ENCODE measurements around the gene ARSJ.
"Not testable (repeated sequence)": the region's sequence is repeated elsewhere in the genome, so short reads cannot be mapped to it uniquely, and the experiment has no call there.

ARSJ gene

DNA sequence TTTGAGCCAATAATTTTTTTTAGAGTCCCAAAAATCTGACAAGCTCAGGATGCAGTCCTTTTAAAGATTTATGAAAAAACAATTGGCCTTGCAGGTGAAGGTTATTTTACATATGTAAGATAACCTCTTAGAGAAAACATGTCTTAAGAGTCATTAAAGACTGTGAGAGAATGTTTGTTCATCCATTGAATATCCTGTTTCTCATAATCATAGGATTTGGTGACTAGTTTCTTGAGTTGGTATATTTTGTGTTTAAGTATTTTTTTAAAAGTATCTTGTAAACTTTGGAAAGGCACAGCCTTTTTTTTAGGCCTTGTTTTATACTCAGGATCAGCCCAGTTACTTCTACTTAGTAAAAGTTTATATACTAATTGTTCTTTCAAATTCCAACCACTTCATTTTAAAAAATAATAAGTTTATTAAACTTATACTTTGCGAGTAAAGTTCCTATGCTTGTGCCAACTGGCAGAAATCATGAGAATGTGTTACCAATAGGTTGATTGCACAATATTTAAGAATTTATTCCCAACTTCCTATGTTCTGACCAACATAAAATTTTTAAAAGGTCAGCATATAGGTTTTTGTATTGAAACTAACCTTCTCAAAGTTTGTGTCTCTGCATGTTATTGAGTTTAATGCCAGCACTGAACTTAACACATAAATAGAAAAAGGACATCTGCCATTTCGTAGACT is 40.0 kb upstream of the ARSJ start:
- H3K79me2 ChIP-seq (ENCODE audit: control insufficient read depth, low read length) = no peaks in the 10 kb centered on the region
- no peaks in the 10 kb centered on the region for H3K4me1 ChIP-seq (ENCODE audit: control insufficient read depth, low read length)
- no peak overlapping the region for H3K4me2 ChIP-seq (ENCODE audit: low read length)
- H3F3A ChIP-seq (ENCODE audit: control insufficient read depth, insufficient read depth) = no peaks in the 10 kb centered on the region
- H4K20me1 ChIP-seq (ENCODE audit: control insufficient read depth, insufficient read depth, low read depth, low read length) = no peaks in the 10 kb centered on the region
- no peaks in the 10 kb centered on the region for H3K9me2 ChIP-seq (replicated peaks; ENCODE audit: control insufficient read depth, low read length)
- TF ChIP-seq CTCF (IDR thresholded peaks at IDR 0.05; ENCODE audit: low read depth, low read length, poor library complexity, severe bottlenecking) (no peak), EZH2phosphoT487 (IDR thresholded peaks at IDR 0.05; ENCODE audit: borderline replicate concordance, low read length) (no peak)
- H3K27ac ChIP-seq (ENCODE audit: low read depth, low read length) = no peak overlapping the region
- H3K27me3 ChIP-seq (ENCODE audit: control insufficient read depth, low read length) = peaks cover 3% of the 10 kb centered on the region; the same call in 1 of the 2 replicates
- no peaks in the 10 kb centered on the region for H3K9me3 ChIP-seq (ENCODE audit: control insufficient read depth, insufficient read depth, low read length)
- H3K36me3 ChIP-seq (ENCODE audit: control insufficient read depth, low read length) = no peaks in the 10 kb centered on the region
- H3K4me3 ChIP-seq (ENCODE audit: low read length) = no peak overlapping the region

DNA sequence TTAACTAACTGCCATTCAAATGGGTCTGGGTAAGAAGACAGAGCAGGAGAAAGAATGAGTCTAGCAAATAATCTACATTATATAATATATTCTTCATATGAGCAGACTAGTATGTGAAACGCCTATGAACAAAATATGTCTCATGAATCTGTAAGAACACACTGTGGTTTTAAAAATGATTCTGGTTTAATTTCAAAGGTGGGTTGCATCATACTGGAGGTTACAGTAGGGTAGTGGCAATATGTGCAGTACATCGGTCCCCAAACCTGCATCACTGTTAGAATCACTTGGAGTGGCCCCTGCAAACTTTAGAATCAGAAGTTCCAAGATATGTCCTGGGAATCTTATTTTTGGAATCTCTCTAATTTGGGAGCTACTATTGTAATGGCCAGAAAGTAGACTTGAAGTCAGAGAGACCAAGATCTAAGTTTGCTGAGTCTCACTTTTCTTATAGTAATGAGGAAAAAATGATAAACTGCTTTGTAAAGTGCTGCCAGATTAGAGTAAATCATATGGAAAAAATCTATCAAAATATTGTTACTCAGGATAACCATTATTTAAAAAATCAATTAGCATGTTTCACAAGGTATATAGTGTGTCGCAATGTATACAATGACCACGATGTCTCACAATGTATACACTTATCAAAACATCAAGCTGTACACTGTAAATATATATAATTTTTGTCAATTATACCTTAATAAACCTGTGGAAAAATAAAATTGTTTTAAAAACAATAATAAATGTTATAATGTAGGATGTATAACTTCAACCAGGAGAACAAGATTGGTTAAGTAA is 37.9 kb upstream of the ARSJ start:
- no peak overlapping the region for H3K27ac ChIP-seq (ENCODE audit: low read depth, low read length)
- TF ChIP-seq CTCF (IDR thresholded peaks at IDR 0.05; ENCODE audit: low read depth, low read length, poor library complexity, severe bottlenecking) (no peak), EZH2phosphoT487 (IDR thresholded peaks at IDR 0.05; ENCODE audit: borderline replicate concordance, low read length) (no peak)
- H3K36me3 ChIP-seq (ENCODE audit: control insufficient read depth, low read length) = no peaks in the 10 kb centered on the region
- H3K4me2 ChIP-seq (ENCODE audit: low read length) = no peak overlapping the region
- H3K27me3 ChIP-seq (ENCODE audit: control insufficient read depth, low read length) = peaks cover 3% of the 10 kb centered on the region; the same call in 1 of the 2 replicates
- H3K9me3 ChIP-seq (ENCODE audit: control insufficient read depth, insufficient read depth, low read length) = no peaks in the 10 kb centered on the region
- no peaks in the 10 kb centered on the region for H4K20me1 ChIP-seq (ENCODE audit: control insufficient read depth, insufficient read depth, low read depth, low read length)
- no peaks in the 10 kb centered on the region for H3K9me2 ChIP-seq (replicated peaks; ENCODE audit: control insufficient read depth, low read length)
- H3K4me1 ChIP-seq (ENCODE audit: control insufficient read depth, low read length) = no peaks in the 10 kb centered on the region
- no peaks in the 10 kb centered on the region for H3K79me2 ChIP-seq (ENCODE audit: control insufficient read depth, low read length)
- no peaks in the 10 kb centered on the region for H3F3A ChIP-seq (ENCODE audit: control insufficient read depth, insufficient read depth)
- H3K4me3 ChIP-seq (ENCODE audit: low read length) = no peak overlapping the region

DNA sequence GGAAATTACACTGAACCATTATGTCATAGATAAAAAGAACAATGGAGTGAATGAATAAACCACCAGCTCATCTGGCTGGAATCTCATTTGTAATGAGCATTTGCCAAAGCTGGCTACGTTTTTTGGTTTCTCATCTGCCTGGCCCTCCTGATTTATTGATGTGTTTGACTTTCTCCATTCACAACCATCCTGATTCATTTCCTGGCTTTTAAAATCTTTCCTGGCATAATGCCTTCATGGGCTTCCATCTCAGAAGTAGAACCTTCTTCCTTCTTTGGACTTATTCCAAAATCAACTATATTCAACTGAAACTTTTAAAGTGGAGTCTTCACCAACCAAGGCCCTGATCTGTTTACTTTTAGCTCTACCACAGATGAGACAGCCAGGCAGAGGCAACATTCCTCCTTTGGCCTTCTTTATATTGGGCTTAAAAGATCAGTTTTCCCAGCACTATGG is 36.0 kb upstream of the ARSJ start:
- Histone ChIP-seq H4K20me1 (ENCODE audit: control insufficient read depth, insufficient read depth, low read depth, low read length) (no peaks in the 10 kb centered on the region), H3K9me2 (replicated peaks; ENCODE audit: control insufficient read depth, low read length) (no peaks in the 10 kb centered on the region), H3K9me3 (ENCODE audit: control insufficient read depth, insufficient read depth, low read length) (no peaks in the 10 kb centered on the region), H3K4me2 (ENCODE audit: low read length) (no peak overlapping the region), H3K4me1 (ENCODE audit: control insufficient read depth, low read length) (no peaks in the 10 kb centered on the region), H3K79me2 (ENCODE audit: control insufficient read depth, low read length) (no peaks in the 10 kb centered on the region), H3F3A (ENCODE audit: control insufficient read depth, insufficient read depth) (no peaks in the 10 kb centered on the region), H3K27ac (ENCODE audit: low read depth, low read length) (no peak overlapping the region), H3K27me3 (ENCODE audit: control insufficient read depth, low read length) (no peaks in the 10 kb centered on the region), H3K4me3 (ENCODE audit: low read length) (no peak overlapping the region), H3K36me3 (ENCODE audit: control insufficient read depth, low read length) (no peaks in the 10 kb centered on the region)
- TF ChIP-seq EZH2phosphoT487 (IDR thresholded peaks at IDR 0.05; ENCODE audit: borderline replicate concordance, low read length) = no peak
- no peak for TF ChIP-seq CTCF (IDR thresholded peaks at IDR 0.05; ENCODE audit: low read depth, low read length, poor library complexity, severe bottlenecking)

DNA sequence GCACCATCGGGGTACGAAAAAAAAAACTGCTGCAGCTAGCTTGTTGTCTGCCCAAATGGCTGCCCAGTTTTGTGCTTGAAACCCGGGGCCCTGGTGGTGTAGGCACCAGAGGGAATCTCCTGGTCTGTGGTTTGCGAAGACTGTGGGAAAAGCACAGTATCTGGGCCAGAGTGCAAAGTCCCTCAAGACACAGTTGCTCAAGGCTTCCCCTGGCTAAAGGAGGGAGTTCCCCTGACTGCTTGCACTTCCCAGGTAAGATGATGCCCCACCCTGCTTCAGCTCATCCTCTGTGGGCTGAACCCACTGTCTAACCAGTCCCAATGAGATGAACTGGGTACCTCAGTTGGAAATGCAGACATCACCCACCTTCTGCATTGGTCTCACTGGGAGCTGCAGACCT is 33.8 kb upstream of the ARSJ start:
- not testable (repeated sequence) for H4K20me1 ChIP-seq (ENCODE audit: control insufficient read depth, insufficient read depth, low read depth, low read length); H3K9me2 ChIP-seq (replicated peaks; ENCODE audit: control insufficient read depth, low read length); H3K36me3 ChIP-seq (ENCODE audit: control insufficient read depth, low read length); H3F3A ChIP-seq (ENCODE audit: control insufficient read depth, insufficient read depth); H3K9me3 ChIP-seq (ENCODE audit: control insufficient read depth, insufficient read depth, low read length); H3K4me1 ChIP-seq (ENCODE audit: control insufficient read depth, low read length); H3K4me3 ChIP-seq (ENCODE audit: low read length); H3K4me2 ChIP-seq (ENCODE audit: low read length); H3K27ac ChIP-seq (ENCODE audit: low read depth, low read length); H3K27me3 ChIP-seq (ENCODE audit: control insufficient read depth, low read length); H3K79me2 ChIP-seq (ENCODE audit: control insufficient read depth, low read length)

Data from DOHH2 (cell line).